NCI-H128 (cell line): ENCODE results near the gene UGT2B17.

Experiments used
- DNase-seq: peaks from one replicate; lab custom pipeline; 2025; ENCODE audit not compliant: unreplicated experiment; lab: John Stamatoyannopoulos, UW

The UGT2B17 gene

GRCh38 chr4:68489338-68489737, 86.8 kb downstream of the UGT2B17 start:
- DNase-seq = no peak
